Neural cell (in vitro differentiated cells): Measurements from ENCODE around the gene ALPG.

Experiments
- CTCF ChIP-seq: fragments of 450-650 bp; IDR thresholded peaks from 2 replicates; pipeline ENCODE4 v1.5.1; 2014; ENCODE audit warnings: antibody characterized with exemption, mild to moderate bottlenecking, moderate library complexity; ENCODE audit not compliant: poor library complexity, severe bottlenecking
- EP300 ChIP-seq: fragments of 450-650 bp; conservative IDR thresholded peaks from 2 replicates; pipeline ENCODE4 v1.6.1; 2014; ENCODE audit warnings: antibody characterized with exemption, mild to moderate bottlenecking, moderate library complexity; ENCODE audit not compliant: poor library complexity, severe bottlenecking
- MXI1 ChIP-seq: fragments of 450-650 bp; conservative IDR thresholded peaks from 2 replicates; pipeline ENCODE4 v1.6.1; 2014; ENCODE audit warnings: antibody characterized with exemption, mild to moderate bottlenecking; ENCODE audit not compliant: poor library complexity, severe bottlenecking
- POLR2AphosphoS5 ChIP-seq: IDR thresholded peaks from 2 replicates; pipeline ENCODE4 v1.6.1; 2012
- REST ChIP-seq: IDR thresholded peaks from 2 replicates; pipeline ENCODE4 v1.6.1; 2012; ENCODE audit warnings: borderline replicate concordance
- SMC3 ChIP-seq: fragments of 450-650 bp; conservative IDR thresholded peaks from 2 replicates; pipeline ENCODE4 v1.6.1; 2014; ENCODE audit warnings: antibody characterized with exemption, mild to moderate bottlenecking, moderate library complexity; ENCODE audit not compliant: poor library complexity
- TAF1 ChIP-seq: IDR thresholded peaks from 2 replicates; pipeline ENCODE4 v1.6.1; 2012; ENCODE audit warnings: low read depth

- TF ChIP-seq CTCF (no peak), POLR2AphosphoS5 (no peak), EP300 (no peak), SMC3 (no peak), REST (no peak), MXI1 (no peak), TAF1 (no peak)
Measured at GRCh38 chr2:232386490-232386739, 20.2 kb upstream of the ALPG start.
